PC-3 (cell line): ENCODE results near the gene CGNL1. TPM values are rescaled to one million over a fixed set of nuclear protein-coding genes. Genes with fewer than 3 reads are reported as not detected.

Experiments used
- ATAC-seq: fragments of 200-7000 bp; cut with Tn5 transposase; 2 replicates; pipeline ENCODE4 v1.9.1; 2020; ENCODE audit warnings: mild to moderate bottlenecking, moderate library complexity
- BruUV-seq: library from RNA; stranded (reverse); fragments of 400-500 nt; replicated peaks from 2 replicates; lab custom pipeline; 2021; lab: Mats Ljungman, UMichigan
- CTCF ChIA-PET: fragments of 300-600 bp; sonication (Branson Sonifier 250); formaldehyde crosslinking; loops from one replicate; lab custom pipeline; 2022; ENCODE audit warnings: antibody characterized with exemption; lab: Charles Lee
- POLR2A ChIA-PET: fragments of 300-600 bp; sonication (Branson Sonifier 250); formaldehyde crosslinking; loops from one replicate; lab custom pipeline; 2022; ENCODE audit warnings: antibody characterized with exemption; ENCODE audit not compliant: unreplicated experiment; lab: Charles Lee
- DNase-seq: peaks from one replicate; pipeline ENCODE4 v3.0.0-alpha.2; 2015
- H2AFZ ChIP-seq: fragments of 300-600 bp; sonication (generic); 2 replicates; pipeline ENCODE4 v1.6.0; 2016; ENCODE audit warnings: antibody characterized with exemption, low read length
- H3F3A ChIP-seq: fragments of 300-600 bp; sonication (generic); one replicate; pipeline ENCODE4 v1.6.0; 2017; ENCODE audit warnings: antibody characterized with exemption, low read length, control low read depth, mild to moderate bottlenecking; ENCODE audit not compliant: unreplicated experiment
- H3K27ac ChIP-seq: fragments of 300-600 bp; sonication (generic); 2 replicates; pipeline ENCODE4 v1.5.1; 2016; ENCODE audit warnings: mild to moderate bottlenecking, low read length
- H3K27me3 ChIP-seq: fragments of 300-600 bp; sonication (generic); 2 replicates; pipeline ENCODE4 v1.6.1; 2016; ENCODE audit warnings: low read length, mixed read lengths
- H3K36me3 ChIP-seq: fragments of 300-600 bp; sonication (generic); 2 replicates; pipeline ENCODE4 v1.6.1; 2016; ENCODE audit warnings: low read depth, mixed run types, low read length, mixed read lengths
- H3K4me1 ChIP-seq: fragments of 300-600 bp; sonication (generic); 2 replicates; pipeline ENCODE4 v1.5.1; 2016; ENCODE audit warnings: low read length; ENCODE audit not compliant: insufficient read depth
- H3K4me2 ChIP-seq: fragments of 300-600 bp; sonication (generic); 2 replicates; pipeline ENCODE4 v1.6.0; 2016; ENCODE audit warnings: low read length
- H3K4me3 ChIP-seq: fragments of 300-600 bp; sonication (generic); 2 replicates; pipeline ENCODE4 v1.5.1; 2016; ENCODE audit warnings: mild to moderate bottlenecking, low read length, mixed read lengths
- H3K79me2 ChIP-seq: fragments of 300-600 bp; sonication (generic); 2 replicates; pipeline ENCODE4 v1.6.1; 2017; ENCODE audit warnings: low read length, mixed read lengths
- H3K9ac ChIP-seq: fragments of 300-600 bp; sonication (generic); 2 replicates; pipeline ENCODE4 v1.6.0; 2016; ENCODE audit warnings: mild to moderate bottlenecking, low read length
- H3K9me2 ChIP-seq: fragments of 300-600 bp; sonication (generic); replicated peaks from 2 replicates; pipeline ENCODE4 v1.6.1; 2016; ENCODE audit warnings: mixed run types, low read length, mixed read lengths
- H3K9me3 ChIP-seq: fragments of 300-600 bp; sonication (generic); 2 replicates; pipeline ENCODE4 v1.6.1; 2016; ENCODE audit warnings: low read length, mixed read lengths
- H4K20me1 ChIP-seq: fragments of 300-600 bp; sonication (generic); 2 replicates; pipeline ENCODE4 v1.6.1; 2016; ENCODE audit warnings: low read length, mixed read lengths
- CTCF ChIP-seq: fragments of 300-600 bp; sonication (generic); conservative IDR thresholded peaks from 2 replicates; pipeline ENCODE4 v1.5.1; 2017; ENCODE audit warnings: antibody characterized with exemption, low read depth, mild to moderate bottlenecking, low read length
- EZH2 ChIP-seq: fragments of 300-600 bp; sonication (generic); IDR thresholded peaks from one replicate; pipeline ENCODE4 v1.6.1; 2017; ENCODE audit warnings: antibody characterized with exemption, mild to moderate bottlenecking, low read length; ENCODE audit not compliant: unreplicated experiment
- EZH2phosphoT487 ChIP-seq: fragments of 300-600 bp; sonication (generic); IDR thresholded peaks from 2 replicates; pipeline ENCODE4 v1.6.1; 2018; ENCODE audit warnings: mild to moderate bottlenecking, antibody characterized with exemption, low read length, borderline replicate concordance
- intact Hi-C: fragments of 100-400 bp; cut with micrococcal nuclease; formaldehyde crosslinking; loops from 2 replicates; pipeline ENCODE4 v1.9.0; 2023
- total RNA-seq: library from RNA; depleted of rRNA; stranded (reverse); fragments of >200 nt; gene quantifications from 2 replicates; pipeline ENCODE4 v1.2.3, GENCODE V29; 2014

The CGNL1 gene
- total RNA-seq, 1 experiment from 2014 or later: 0.66 TPM

- Histone ChIP-seq H3K9me3 (no peaks in the 10 kb centered on the region), H3K27me3 (no peaks in the 10 kb centered on the region), H4K20me1 (no peaks in the 10 kb centered on the region), H3K4me3 (no peak overlapping the region), H3K4me2 (peak overlapping the region; percentile 69; the same call in 1 of the 2 replicates), H3K9ac (no peak overlapping the region), H3F3A (no peaks in the 10 kb centered on the region), H3K4me1 (peaks cover 28% of the 10 kb centered on the region), H2AFZ (no peak overlapping the region), H3K36me3 (no peaks in the 10 kb centered on the region), H3K9me2 (no peaks in the 10 kb centered on the region), H3K79me2 (no peaks in the 10 kb centered on the region), H3K27ac (no peak overlapping the region)
- ChIA-PET CTCF (no interaction called here), POLR2A (no interaction called here)
- DNase-seq (no peak), ATAC-seq (no peak)
- BruUV-seq: no TSS peak
- intact Hi-C loops: no loop called here
- TF ChIP-seq EZH2 (no peak), CTCF (no peak), EZH2phosphoT487 (no peak)
Measured at GRCh38 chr15:57552678-57553334, 176.5 kb downstream of the CGNL1 start.

- Histone ChIP-seq H3K4me1 (peaks cover 28% of the 10 kb centered on the region), H3K9ac (no peak overlapping the region), H3K4me2 (no peak overlapping the region), H4K20me1 (no peaks in the 10 kb centered on the region), H3K79me2 (no peaks in the 10 kb centered on the region), H2AFZ (no peak overlapping the region), H3K27ac (no peak overlapping the region), H3F3A (no peaks in the 10 kb centered on the region), H3K4me3 (no peak overlapping the region), H3K36me3 (no peaks in the 10 kb centered on the region), H3K9me2 (no peaks in the 10 kb centered on the region), H3K27me3 (no peaks in the 10 kb centered on the region), H3K9me3 (no peaks in the 10 kb centered on the region)
- CTCF ChIA-PET: no interaction called here
- no TSS peak for BruUV-seq
- ATAC-seq (no peak), DNase-seq (no peak)
- TF ChIP-seq EZH2 (no peak), CTCF (no peak), EZH2phosphoT487 (no peak)
- intact Hi-C loops: no loop called here
- POLR2A ChIA-PET: no interaction called here
Measured at GRCh38 chr15:57553526-57553925, 177.2 kb downstream of the CGNL1 start.

- no peaks in the 10 kb centered on the region for H3K9me3 ChIP-seq
- ChIA-PET CTCF (no interaction called here), POLR2A (no interaction called here)
- no peak overlapping the region for H2AFZ ChIP-seq
- ATAC-seq (no peak), DNase-seq (no peak)
- no peaks in the 10 kb centered on the region for H3F3A ChIP-seq
- no TSS peak for BruUV-seq
- intact Hi-C loops: no loop called here
- TF ChIP-seq EZH2: no peak
- H3K27ac ChIP-seq: no peak overlapping the region
- H4K20me1 ChIP-seq: no peaks in the 10 kb centered on the region
- H3K4me3 ChIP-seq: no peak overlapping the region
- H3K36me3 ChIP-seq: no peaks in the 10 kb centered on the region
- H3K9me2 ChIP-seq: no peaks in the 10 kb centered on the region
- no peaks in the 10 kb centered on the region for H3K27me3 ChIP-seq
- H3K4me2 ChIP-seq: no peak overlapping the region
- H3K9ac ChIP-seq: no peak overlapping the region
- H3K4me1 ChIP-seq: peaks cover 31% of the 10 kb centered on the region
- H3K79me2 ChIP-seq: no peaks in the 10 kb centered on the region
Measured at GRCh38 chr15:57554063-57554811, 177.9 kb downstream of the CGNL1 start.
